Measurements from ENCODE around the gene DHCR24.

Gene DHCR24

GRCh38 chr1:54869173-54869851, 17.7 kb downstream of the DHCR24 start:
- TF ChIP-seq POLR2AphosphoS5 (IDR thresholded peaks at IDR 0.05; ENCODE audit: low read depth, low read length) = no peak
- TF ChIP-seq FOXP2 (optimal IDR thresholded peaks at IDR 0.05; ENCODE audit: borderline replicate concordance, extremely low read depth, extremely low read length, insufficient read depth) = no peak
- no peak for TF ChIP-seq TAF1 (IDR thresholded peaks at IDR 0.05; ENCODE audit: borderline replicate concordance, insufficient read depth, low read length)
- no peak for TF ChIP-seq SIN3A (IDR thresholded peaks at IDR 0.05; ENCODE audit: borderline replicate concordance, insufficient read depth, low read length)
- TF ChIP-seq REST (IDR thresholded peaks at IDR 0.05; ENCODE audit: insufficient read depth in 1 of 2, low read depth in 2 of 2, low read length in 2 of 2) = no peak

GRCh38 chr1:54867717-54868057, 19.3 kb downstream of the DHCR24 start:
- TF ChIP-seq FOXP2 (optimal IDR thresholded peaks at IDR 0.05; ENCODE audit: borderline replicate concordance, extremely low read depth, extremely low read length, insufficient read depth) (no peak), TAF1 (IDR thresholded peaks at IDR 0.05; ENCODE audit: borderline replicate concordance, insufficient read depth, low read length) (no peak), POLR2AphosphoS5 (IDR thresholded peaks at IDR 0.05; ENCODE audit: low read depth, low read length) (no peak), SIN3A (IDR thresholded peaks at IDR 0.05; ENCODE audit: borderline replicate concordance, insufficient read depth, low read length) (no peak), REST (IDR thresholded peaks at IDR 0.05; ENCODE audit: insufficient read depth in 1 of 2, low read depth in 2 of 2, low read length in 2 of 2) (no peak)

- TF ChIP-seq TAF1 (IDR thresholded peaks at IDR 0.05; ENCODE audit: borderline replicate concordance, insufficient read depth, low read length) = no peak
- TF ChIP-seq FOXP2 (optimal IDR thresholded peaks at IDR 0.05; ENCODE audit: borderline replicate concordance, extremely low read depth, extremely low read length, insufficient read depth) = no peak
- TF ChIP-seq REST (IDR thresholded peaks at IDR 0.05; ENCODE audit: insufficient read depth in 1 of 2, low read depth in 2 of 2, low read length in 2 of 2) = no peak
- TF ChIP-seq POLR2AphosphoS5 (IDR thresholded peaks at IDR 0.05; ENCODE audit: low read depth, low read length) = no peak
- no peak for TF ChIP-seq SIN3A (IDR thresholded peaks at IDR 0.05; ENCODE audit: borderline replicate concordance, insufficient read depth, low read length)
Observed at GRCh38 chr1:54866801-54867716, 19.9 kb downstream of the DHCR24 start.

- TF ChIP-seq SIN3A (IDR thresholded peaks at IDR 0.05; ENCODE audit: borderline replicate concordance, insufficient read depth, low read length) (no peak), TAF1 (IDR thresholded peaks at IDR 0.05; ENCODE audit: borderline replicate concordance, insufficient read depth, low read length) (no peak), POLR2AphosphoS5 (IDR thresholded peaks at IDR 0.05; ENCODE audit: low read depth, low read length) (no peak), REST (IDR thresholded peaks at IDR 0.05; ENCODE audit: insufficient read depth in 1 of 2, low read depth in 2 of 2, low read length in 2 of 2) (no peak), FOXP2 (optimal IDR thresholded peaks at IDR 0.05; ENCODE audit: borderline replicate concordance, extremely low read depth, extremely low read length, insufficient read depth) (no peak)
Observed at GRCh38 chr1:54865238-54866073, 21.5 kb downstream of the DHCR24 start.

Data from PFSK-1 (cell line).